ENCODE data around the gene GNB3. TPM values are rescaled to one million over a fixed set of nuclear protein-coding genes. Genes with fewer than 3 reads are reported as not detected.

GNB3 gene
- total and polyA plus RNA-seq, 12 donors, result 1.9 to 15.0 (median 7.5) TPM

DNA sequence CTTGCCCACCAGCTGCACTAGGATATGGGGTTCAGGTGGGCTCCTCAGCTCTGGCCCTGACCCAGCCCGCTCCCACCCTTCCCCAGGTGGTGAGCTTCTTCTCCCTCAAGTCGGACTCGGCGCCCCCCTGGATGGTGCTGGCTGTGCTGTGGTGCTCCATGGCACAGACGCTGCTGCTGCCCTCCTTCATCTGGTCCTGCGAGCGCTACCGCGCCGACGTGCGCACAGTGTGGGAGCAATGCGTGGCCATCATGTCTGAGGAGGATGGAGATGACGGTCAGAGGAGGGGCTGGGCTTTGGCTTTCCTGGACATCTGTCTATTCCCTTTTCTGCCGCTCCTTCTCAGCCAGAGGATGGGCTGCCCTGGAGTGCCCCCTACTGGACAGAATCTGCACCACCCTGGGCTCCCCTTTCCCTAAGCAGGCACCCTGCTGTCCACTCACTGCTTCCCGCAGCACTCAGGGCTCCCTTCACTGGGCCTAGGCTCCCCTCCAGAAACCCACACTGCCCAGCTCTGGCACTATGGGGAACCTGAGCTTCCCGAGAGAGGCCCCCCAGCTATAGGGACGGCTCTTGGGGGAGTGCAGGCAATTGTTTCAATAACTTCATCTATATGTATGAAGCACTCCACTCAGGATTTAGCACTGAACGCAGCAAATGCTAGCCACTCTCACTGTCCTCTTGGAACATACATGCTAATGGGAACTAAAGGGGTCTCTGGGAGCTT lies 15.2 kb upstream of the GNB3 start:
- Histone ChIP-seq H3K4me3 (peak overlapping the region in 5 of 10 donors; percentile 17 to 39 (median 25)), H3K27ac (peak overlapping the region in 1 of 10 donors; percentile 18), H3K9me3 (no peaks in the 10 kb centered on the region), H3K4me1 (peaks cover 15 to 65% (median 45%) of the 10 kb centered on the region in 9 donors), H3K27me3 (peaks cover 0 to 59% (median 0%) of the 10 kb centered on the region in 7 donors), H3K36me3 (peaks cover 0 to 6% (median 0%) of the 10 kb centered on the region in 9 donors)
- 12 to 14% methylated on average over 19 of the region's 19 CpGs for WGBS, 2 donors
- intact Hi-C loops (cut with DNase I), result loop anchor here (2.0 to 10.0 kb wide), 9 partner anchors 48 to 211 kb away; partner anchors contain the start of genes MLF2 (in 8 of the 10) and PTMS (in 1 of the 10)
- peak; percentile 87 to 89 for DNase-seq
- peak; percentile 54 to 73 (median 62) for ATAC-seq
- TF ChIP-seq CTCF (IDR thresholded peaks at IDR 0.05), result peak; percentile 80 to 97 (median 95)

GRCh38 chr12:6826125-6826733 lies 14.5 kb upstream of the GNB3 start:
- no peaks in the 10 kb centered on the region for H3K9me3 ChIP-seq
- H3K27me3 ChIP-seq, result peaks cover 0 to 60% (median 0%) of the 10 kb centered on the region in 7 donors
- ATAC-seq (no peak), DNase-seq (no peak)
- H3K4me1 ChIP-seq, result peaks cover 15 to 63% (median 40%) of the 10 kb centered on the region in 9 donors
- H3K4me3 ChIP-seq, result no peak overlapping the region
- no peak overlapping the region for H3K27ac ChIP-seq
- 79 to 82% methylated on average over 17 of the region's 17 CpGs for WGBS, 2 donors
- intact Hi-C loops (cut with DNase I), result loop anchor here (5.0 to 10.0 kb wide), 7 partner anchors 49 to 211 kb away; partner anchors contain the start of genes MLF2 (in 7 of the 10) and PTMS (in 1 of the 10)
- TF ChIP-seq CTCF (IDR thresholded peaks at IDR 0.05), result no peak
- H3K36me3 ChIP-seq, result peaks cover 0 to 12% (median 0%) of the 10 kb centered on the region in 9 donors

DNA sequence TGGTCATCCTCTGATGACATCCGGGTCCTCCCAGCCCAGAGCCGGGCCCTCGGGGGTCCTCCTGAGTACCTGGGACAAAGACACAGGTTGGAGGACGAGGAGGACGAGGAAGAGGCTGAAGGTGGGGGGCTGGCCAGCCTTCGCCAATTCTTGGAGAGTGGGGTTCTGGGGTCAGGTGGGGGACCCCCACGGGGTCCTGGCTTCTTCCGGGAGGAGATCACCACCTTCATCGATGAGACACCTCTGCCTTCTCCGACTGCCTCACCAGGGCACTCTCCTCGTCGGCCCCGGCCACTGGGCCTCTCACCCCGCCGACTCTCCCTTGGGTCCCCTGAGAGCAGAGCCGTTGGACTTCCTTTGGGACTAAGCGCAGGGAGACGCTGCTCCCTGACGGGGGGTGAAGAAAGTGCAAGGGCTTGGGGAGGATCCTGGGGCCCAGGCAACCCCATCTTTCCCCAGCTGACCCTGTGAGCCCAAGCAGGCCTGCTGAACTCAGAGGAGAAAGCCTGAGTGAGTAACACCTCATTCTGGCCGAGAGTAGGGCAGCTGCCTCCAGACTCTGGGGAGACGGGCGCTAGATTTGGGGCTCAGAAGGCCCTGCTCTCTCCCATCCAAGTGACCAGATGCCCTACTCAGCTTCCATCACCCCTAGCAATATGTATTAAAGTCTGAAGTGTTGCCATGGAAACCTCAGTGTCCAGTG lies 13.8 kb upstream of the GNB3 start:
- WGBS, 2 donors, result 76 to 79% methylated on average over 22 of the region's 22 CpGs
- ATAC-seq (no peak), DNase-seq (no peak)
- intact Hi-C loops (cut with DNase I), result loop anchor here (5.0 to 10.0 kb wide), 7 partner anchors 50 to 212 kb away; partner anchors contain the start of genes MLF2 (in 7 of the 10) and PTMS (in 1 of the 10)
- Histone ChIP-seq H3K4me3 (no peak overlapping the region), H3K27me3 (peaks cover 0 to 58% (median 0%) of the 10 kb centered on the region in 7 donors), H3K9me3 (no peaks in the 10 kb centered on the region), H3K4me1 (peaks cover 12 to 60% (median 36%) of the 10 kb centered on the region in 9 donors), H3K27ac (peak overlapping the region in 8 of 10 donors; percentile 6 to 56 (median 44)), H3K36me3 (peaks cover 0 to 19% (median 0%) of the 10 kb centered on the region in 9 donors)
- no peak for TF ChIP-seq CTCF (IDR thresholded peaks at IDR 0.05)

All from heart right ventricle (tissue), 16 donors.